OCI-LY3 (cell line): ENCODE measurements around the gene DNMBP.

Experiments
- H2AFZ ChIP-seq: fragments of 200-600, 300-600 bp; shearing (Covaris generic); 2 replicates; pipeline ENCODE4 v1.6.0; 2014; ENCODE audit warnings: antibody characterized with exemption, low read depth, low read length
- H3K27ac ChIP-seq: fragments of 200-600, 300-600 bp; sonication (generic); 2 replicates; pipeline ENCODE4 v1.5.1; 2014; ENCODE audit warnings: mild to moderate bottlenecking, low read length, moderate library complexity, mixed read lengths
- H3K27me3 ChIP-seq: fragments of 200-600, 300-600 bp; sonication (generic); 2 replicates; pipeline ENCODE4 v1.6.1; 2014; ENCODE audit warnings: low read depth, low read length, mixed read lengths
- H3K36me3 ChIP-seq: fragments of 200-600, 300-600 bp; sonication (generic); replicated peaks from 2 replicates; pipeline ENCODE3; 2014; ENCODE audit warnings: low read depth, low read length, mixed read lengths
- H3K4me1 ChIP-seq: fragments of 300-600, 200-600 bp; sonication (generic); 2 replicates; pipeline ENCODE4 v1.6.1; 2014; ENCODE audit warnings: low read length, mixed read lengths
- H3K4me2 ChIP-seq: fragments of 200-600, 300-600 bp; sonication (generic); 2 replicates; pipeline ENCODE4 v1.6.1; 2014; ENCODE audit warnings: low read length, mixed read lengths
- H3K4me3 ChIP-seq: fragments of 300-600, 200-600 bp; sonication (generic); 2 replicates; pipeline ENCODE4 v1.5.1; 2014; ENCODE audit warnings: antibody characterized with exemption, mild to moderate bottlenecking, low read length, moderate library complexity
- H3K79me2 ChIP-seq: fragments of 300-600, 200-600 bp; shearing (Covaris generic); 2 replicates; pipeline ENCODE4 v1.6.1; 2014; ENCODE audit warnings: mild to moderate bottlenecking, low read length, mixed read lengths
- H3K9ac ChIP-seq: fragments of 300-600, 200-600 bp; shearing (Covaris generic); 2 replicates; pipeline ENCODE4 v1.6.0; 2014; ENCODE audit warnings: mild to moderate bottlenecking, low read length, moderate library complexity
- H3K9me3 ChIP-seq: fragments of 200-600, 300-600 bp; shearing (Covaris generic); 2 replicates; pipeline ENCODE4 v1.6.1; 2014; ENCODE audit warnings: low read length, mixed read lengths; ENCODE audit not compliant: insufficient read depth
- H4K20me1 ChIP-seq: fragments of 200-600, 300-600 bp; sonication (generic); 2 replicates; pipeline ENCODE4 v1.6.1; 2016; ENCODE audit warnings: low read length, mixed read lengths; ENCODE audit not compliant: insufficient read depth
- EZH2phosphoT487 ChIP-seq: fragments of 200-600 bp; shearing (Covaris generic); IDR thresholded peaks from 2 replicates; pipeline ENCODE4 v1.6.1; 2018; ENCODE audit warnings: antibody characterized with exemption, mixed run types, low read depth
- TF ChIP-seq, protein P1 (sequence below): fragments of 200-600, 300-600 bp; sonication (generic); IDR thresholded peaks from 2 replicates; pipeline ENCODE4 v1.5.1; 2014; ENCODE audit warnings: antibody characterized with exemption, low read length, low read depth

DNMBP gene

DNA sequence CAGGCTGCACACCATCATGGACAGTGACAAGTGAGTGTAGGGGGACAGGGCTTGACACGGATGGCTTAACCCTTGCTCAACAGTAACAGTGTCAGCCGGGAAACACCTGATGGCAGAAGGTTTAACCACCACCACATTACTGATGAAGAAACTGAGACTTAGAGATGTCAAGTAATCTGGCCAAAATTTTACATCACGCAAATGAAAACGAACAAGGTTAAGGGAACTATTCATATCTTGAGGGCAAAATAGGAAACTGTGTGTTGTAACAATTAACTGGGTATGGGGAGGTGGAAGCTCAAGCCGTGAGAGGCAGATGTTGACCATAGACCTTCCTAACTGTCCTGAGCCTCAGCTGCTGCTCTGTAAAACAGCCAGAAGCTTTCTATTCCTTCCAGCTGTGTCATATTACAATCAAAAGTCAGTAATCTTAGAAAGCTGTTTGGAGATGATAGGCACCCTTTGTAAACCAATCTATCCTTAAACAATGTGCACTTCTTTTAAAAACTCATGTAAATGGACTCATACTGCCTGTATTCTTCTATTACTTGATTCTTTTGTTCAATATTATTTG is 158.9 kb downstream of the DNMBP start:
- Histone ChIP-seq H3K79me2 (no peaks in the 10 kb centered on the region), H3K4me1 (no peaks in the 10 kb centered on the region), H3K9ac (no peak overlapping the region), H4K20me1 (no peaks in the 10 kb centered on the region), H3K9me3 (no peaks in the 10 kb centered on the region), H3K27ac (no peak overlapping the region), H2AFZ (no peak overlapping the region), H3K4me3 (no peak overlapping the region), H3K27me3 (no peaks in the 10 kb centered on the region), H3K4me2 (no peak overlapping the region), H3K36me3 (no peaks in the 10 kb centered on the region)
- TF ChIP-seq EZH2phosphoT487: no peak
- TF ChIP-seq, protein P1, sequence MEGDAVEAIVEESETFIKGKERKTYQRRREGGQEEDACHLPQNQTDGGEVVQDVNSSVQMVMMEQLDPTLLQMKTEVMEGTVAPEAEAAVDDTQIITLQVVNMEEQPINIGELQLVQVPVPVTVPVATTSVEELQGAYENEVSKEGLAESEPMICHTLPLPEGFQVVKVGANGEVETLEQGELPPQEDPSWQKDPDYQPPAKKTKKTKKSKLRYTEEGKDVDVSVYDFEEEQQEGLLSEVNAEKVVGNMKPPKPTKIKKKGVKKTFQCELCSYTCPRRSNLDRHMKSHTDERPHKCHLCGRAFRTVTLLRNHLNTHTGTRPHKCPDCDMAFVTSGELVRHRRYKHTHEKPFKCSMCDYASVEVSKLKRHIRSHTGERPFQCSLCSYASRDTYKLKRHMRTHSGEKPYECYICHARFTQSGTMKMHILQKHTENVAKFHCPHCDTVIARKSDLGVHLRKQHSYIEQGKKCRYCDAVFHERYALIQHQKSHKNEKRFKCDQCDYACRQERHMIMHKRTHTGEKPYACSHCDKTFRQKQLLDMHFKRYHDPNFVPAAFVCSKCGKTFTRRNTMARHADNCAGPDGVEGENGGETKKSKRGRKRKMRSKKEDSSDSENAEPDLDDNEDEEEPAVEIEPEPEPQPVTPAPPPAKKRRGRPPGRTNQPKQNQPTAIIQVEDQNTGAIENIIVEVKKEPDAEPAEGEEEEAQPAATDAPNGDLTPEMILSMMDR: no peak

DNA sequence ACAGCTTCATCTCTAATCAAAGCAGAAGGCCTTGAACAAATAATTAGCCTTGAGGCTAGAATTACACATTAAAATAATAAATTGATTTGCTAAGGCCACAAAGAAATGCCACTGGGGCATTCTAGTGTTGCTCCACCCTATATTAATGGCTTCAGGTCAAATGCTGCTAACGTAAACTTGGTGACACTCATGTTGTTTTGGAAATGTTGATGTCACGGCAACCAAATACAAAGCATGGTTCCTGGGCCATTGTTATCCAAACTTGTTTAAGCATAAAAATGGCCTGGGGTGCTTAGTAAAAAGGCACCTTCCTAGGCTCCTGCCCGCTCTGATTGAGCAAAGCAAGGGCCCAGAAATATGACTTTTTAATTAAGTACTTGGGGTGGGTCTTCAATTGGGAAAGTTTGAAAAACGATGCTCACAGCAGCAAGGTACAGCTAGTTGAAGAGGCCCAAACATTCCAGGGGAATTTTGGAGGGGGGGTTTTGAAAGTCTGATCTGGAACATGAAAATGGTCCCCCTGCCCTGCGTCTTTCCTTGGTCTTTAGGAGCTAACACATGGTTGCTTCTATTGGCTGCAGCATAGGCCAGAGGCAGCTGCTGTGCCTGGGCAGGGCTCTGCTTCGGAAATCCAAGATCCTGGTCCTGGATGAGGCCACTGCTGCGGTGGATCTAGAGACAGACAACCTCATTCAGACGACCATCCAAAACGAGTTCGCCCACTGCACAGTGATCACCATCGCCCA is 159.6 kb downstream of the DNMBP start:
- no peaks in the 10 kb centered on the region for H3K4me1 ChIP-seq
- H2AFZ ChIP-seq: no peak overlapping the region
- no peak overlapping the region for H3K4me2 ChIP-seq
- no peak overlapping the region for H3K4me3 ChIP-seq
- H3K27ac ChIP-seq: no peak overlapping the region
- no peaks in the 10 kb centered on the region for H3K79me2 ChIP-seq
- H3K36me3 ChIP-seq: no peaks in the 10 kb centered on the region
- no peak overlapping the region for H3K9ac ChIP-seq
- H4K20me1 ChIP-seq: no peaks in the 10 kb centered on the region
- TF ChIP-seq, protein P1: no peak
- TF ChIP-seq EZH2phosphoT487: no peak
- no peaks in the 10 kb centered on the region for H3K27me3 ChIP-seq
- no peaks in the 10 kb centered on the region for H3K9me3 ChIP-seq

DNA sequence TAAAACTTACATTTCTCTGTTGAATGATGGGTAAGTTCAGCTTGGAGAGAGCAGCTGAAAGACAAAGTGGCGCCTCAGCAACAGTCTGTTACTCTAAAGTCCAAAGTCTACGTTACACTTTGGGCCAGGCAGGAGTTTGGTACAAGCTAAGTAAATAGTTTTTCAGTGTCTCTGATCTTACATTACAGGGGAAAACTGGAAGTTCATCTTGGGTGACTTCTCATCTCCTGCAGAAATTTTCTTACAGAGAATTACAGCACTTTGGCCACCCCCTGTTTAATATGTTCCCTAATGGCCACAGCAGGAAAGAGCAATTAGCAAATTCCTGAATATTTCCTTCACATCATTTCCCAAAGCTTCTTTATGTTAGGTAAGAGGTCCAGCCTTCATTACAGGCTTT is 160.2 kb downstream of the DNMBP start:
- Histone ChIP-seq H3K27me3 (no peaks in the 10 kb centered on the region), H3K4me2 (no peak overlapping the region), H3K79me2 (no peaks in the 10 kb centered on the region), H3K36me3 (no peaks in the 10 kb centered on the region), H4K20me1 (no peaks in the 10 kb centered on the region), H3K9ac (no peak overlapping the region), H3K4me1 (no peaks in the 10 kb centered on the region), H3K9me3 (no peaks in the 10 kb centered on the region), H3K27ac (no peak overlapping the region), H2AFZ (no peak overlapping the region), H3K4me3 (no peak overlapping the region)
- TF ChIP-seq, protein P1: no peak

DNA sequence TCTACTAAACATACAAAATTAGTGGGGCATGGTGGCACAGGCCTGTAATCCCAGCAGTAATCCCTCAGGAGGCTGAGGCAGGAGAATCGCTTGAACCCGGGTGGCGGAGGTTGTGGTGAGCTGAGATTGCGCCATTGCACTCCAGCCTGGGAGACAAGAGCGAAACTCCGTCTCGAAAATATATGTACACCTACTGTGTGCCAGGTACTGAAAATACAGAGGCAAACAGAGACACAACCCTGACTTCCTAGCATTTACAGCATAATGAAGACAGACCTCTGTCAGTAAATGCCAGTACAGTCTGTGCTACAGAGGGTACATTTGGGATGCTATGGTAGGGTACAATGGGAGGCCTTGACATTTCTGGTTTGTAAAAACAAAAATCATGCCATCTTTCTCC is 160.7 kb downstream of the DNMBP start:
- TF ChIP-seq, protein P1: no peak
- TF ChIP-seq EZH2phosphoT487: no peak
- no peaks in the 10 kb centered on the region for H4K20me1 ChIP-seq
- H2AFZ ChIP-seq: no peak overlapping the region
- no peaks in the 10 kb centered on the region for H3K27me3 ChIP-seq
- no peak overlapping the region for H3K4me3 ChIP-seq
- no peak overlapping the region for H3K27ac ChIP-seq
- no peaks in the 10 kb centered on the region for H3K79me2 ChIP-seq
- no peaks in the 10 kb centered on the region for H3K9me3 ChIP-seq
- no peaks in the 10 kb centered on the region for H3K36me3 ChIP-seq
- no peak overlapping the region for H3K4me2 ChIP-seq
- H3K9ac ChIP-seq: no peak overlapping the region
- H3K4me1 ChIP-seq: no peaks in the 10 kb centered on the region
